Stimulated activated naive B cell treated with anti-CD40 and anti-IgM and Interleukin-4, amounts not matched to agents 10 μg/mL and 1 μg/mL and 100 μg/mL, for 72 hours (primary cell): ENCODE results near the gene SORBS2.
"Not testable (repeated sequence)": the region's sequence is repeated elsewhere in the genome, so short reads cannot be mapped to it uniquely, and the experiment has no call there.

Experiments
- ATAC-seq, 2 donors: fragments of 150-1000 bp; cut with Tn5 transposase; replicated peaks; 2 replicates each; pipeline ENCODE4 v1.10.0; 2021; ENCODE audit warnings: moderate library complexity in 1 of 2
- DNase-seq: peaks from one replicate; pipeline ENCODE4 v3.0.0; 2021
- H3K27ac Mint-ChIP-seq: one replicate; pipeline ENCODE4 v1.8.0; 2022; ENCODE audit warnings: mild to moderate bottlenecking, mixed read lengths
- H3K27me3 Mint-ChIP-seq, 2 donors: one replicate each; pipeline ENCODE4 v1.8.0; 2022; ENCODE audit warnings: mixed read lengths in 2 of 2
- H3K36me3 Mint-ChIP-seq, 2 donors: one replicate each; pipeline ENCODE4 v1.8.0; 2022; ENCODE audit warnings: mixed read lengths in 2 of 2, mild to moderate bottlenecking in 1 of 2
- H3K4me1 Mint-ChIP-seq, 2 donors: one replicate each; pipeline ENCODE4 v1.8.0; 2022; ENCODE audit warnings: mixed read lengths in 2 of 2, mild to moderate bottlenecking in 1 of 2
- H3K4me3 Mint-ChIP-seq, 2 donors: one replicate each; pipeline ENCODE4 v1.8.0; 2022; ENCODE audit warnings: mild to moderate bottlenecking in 2 of 2, mixed read lengths in 2 of 2, moderate library complexity in 1 of 2
- H3K9me3 Mint-ChIP-seq, 2 donors: one replicate each; pipeline ENCODE4 v1.8.0; 2022; ENCODE audit warnings: mixed read lengths in 2 of 2, mild to moderate bottlenecking in 1 of 2

Gene SORBS2, protein sequence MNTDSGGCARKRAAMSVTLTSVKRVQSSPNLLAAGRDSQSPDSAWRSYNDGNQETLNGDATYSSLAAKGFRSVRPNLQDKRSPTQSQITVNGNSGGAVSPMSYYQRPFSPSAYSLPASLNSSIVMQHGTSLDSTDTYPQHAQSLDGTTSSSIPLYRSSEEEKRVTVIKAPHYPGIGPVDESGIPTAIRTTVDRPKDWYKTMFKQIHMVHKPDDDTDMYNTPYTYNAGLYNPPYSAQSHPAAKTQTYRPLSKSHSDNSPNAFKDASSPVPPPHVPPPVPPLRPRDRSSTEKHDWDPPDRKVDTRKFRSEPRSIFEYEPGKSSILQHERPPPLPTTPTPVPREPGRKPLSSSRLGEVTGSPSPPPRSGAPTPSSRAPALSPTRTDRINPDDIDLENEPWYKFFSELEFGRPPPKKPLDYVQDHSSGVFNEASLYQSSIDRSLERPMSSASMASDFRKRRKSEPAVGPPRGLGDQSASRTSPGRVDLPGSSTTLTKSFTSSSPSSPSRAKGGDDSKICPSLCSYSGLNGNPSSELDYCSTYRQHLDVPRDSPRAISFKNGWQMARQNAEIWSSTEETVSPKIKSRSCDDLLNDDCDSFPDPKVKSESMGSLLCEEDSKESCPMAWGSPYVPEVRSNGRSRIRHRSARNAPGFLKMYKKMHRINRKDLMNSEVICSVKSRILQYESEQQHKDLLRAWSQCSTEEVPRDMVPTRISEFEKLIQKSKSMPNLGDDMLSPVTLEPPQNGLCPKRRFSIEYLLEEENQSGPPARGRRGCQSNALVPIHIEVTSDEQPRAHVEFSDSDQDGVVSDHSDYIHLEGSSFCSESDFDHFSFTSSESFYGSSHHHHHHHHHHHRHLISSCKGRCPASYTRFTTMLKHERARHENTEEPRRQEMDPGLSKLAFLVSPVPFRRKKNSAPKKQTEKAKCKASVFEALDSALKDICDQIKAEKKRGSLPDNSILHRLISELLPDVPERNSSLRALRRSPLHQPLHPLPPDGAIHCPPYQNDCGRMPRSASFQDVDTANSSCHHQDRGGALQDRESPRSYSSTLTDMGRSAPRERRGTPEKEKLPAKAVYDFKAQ (N-terminal part only)

DNA sequence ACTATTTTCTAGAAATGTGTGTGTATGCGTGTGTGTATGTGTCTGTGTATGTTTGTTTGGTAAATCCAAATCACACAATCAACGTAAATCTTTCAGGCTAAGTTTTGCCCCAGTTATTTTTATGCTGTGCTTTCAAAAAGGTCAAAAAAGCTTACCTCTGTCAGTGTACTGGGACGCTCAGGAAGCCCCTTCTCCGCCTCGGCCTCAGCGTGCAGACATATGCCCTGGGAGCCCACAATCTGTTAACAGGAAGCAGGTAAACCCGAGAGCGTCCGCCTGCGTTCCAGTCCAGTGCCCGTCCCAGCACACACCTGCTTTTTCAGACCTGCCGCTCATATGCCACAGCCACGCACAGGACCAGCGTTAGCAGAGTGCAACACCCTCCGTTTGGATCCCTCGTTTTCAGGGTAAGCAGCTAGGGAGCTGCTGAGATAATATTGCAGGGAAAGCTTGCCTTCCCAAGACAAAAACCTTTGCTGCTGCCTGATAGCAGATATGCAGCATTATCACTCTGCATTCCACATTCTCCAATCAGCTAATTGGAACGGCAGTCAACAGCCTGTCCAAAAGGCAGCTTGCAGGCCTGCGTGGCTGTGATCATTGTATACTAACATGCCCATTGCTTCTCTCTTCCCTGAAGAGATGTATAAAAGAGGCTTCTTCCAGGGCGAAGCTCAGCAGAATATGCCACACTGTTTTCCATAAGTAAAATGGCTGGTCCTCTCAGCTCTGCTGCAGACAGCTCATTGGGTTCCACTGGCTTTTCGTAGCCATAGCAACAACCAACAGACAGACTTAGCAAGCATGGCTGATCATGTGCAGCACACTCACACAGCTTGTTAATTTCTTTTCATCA is at the start of gene SORBS2:
SORBS2 (minus strand) TSS at position 686 of the 856 bp plus-strand sequence. CDS start 121,623 bp downstream, outside the sequence.
- H3K27ac Mint-ChIP-seq, result peak within 1 kb of the TSS; percentile 10
- ATAC-seq, result peak; percentile 91 to 95

GRCh38 chr4:185859111-185859510 is 47.1 kb upstream of the SORBS2 start:
- ATAC-seq (no peak), DNase-seq (no peak)
- no peak overlapping the region for H3K27ac Mint-ChIP-seq
- H3K27me3 Mint-ChIP-seq, result peaks cover 8 to 22% of the 10 kb centered on the region in 2 donors
- peaks cover 8 to 12% of the 10 kb centered on the region in 2 donors for H3K9me3 Mint-ChIP-seq
- H3K4me1 Mint-ChIP-seq, result no peaks in the 10 kb centered on the region
- H3K36me3 Mint-ChIP-seq, result peaks cover 0 to 3% of the 10 kb centered on the region in 2 donors
- no peak overlapping the region for H3K4me3 Mint-ChIP-seq

More for the DNA sequence above, at the start of gene SORBS2:
- DNase-seq, result peak; percentile 27
- H3K9me3 Mint-ChIP-seq, result no peaks in the 10 kb centered on the region
- H3K4me1 Mint-ChIP-seq, result peaks cover 7 to 13% of the 10 kb centered on the region in 2 donors
- peaks cover 0 to 16% of the 10 kb centered on the region in 2 donors for H3K27me3 Mint-ChIP-seq
- no peaks in the 10 kb centered on the region for H3K36me3 Mint-ChIP-seq
- H3K4me3 Mint-ChIP-seq, result peak within 1 kb of the TSS; percentile 37 to 58

GRCh38 chr4:185857561-185857960 is 45.6 kb upstream of the SORBS2 start:
- H3K27ac Mint-ChIP-seq, ATAC-seq: not testable (repeated sequence)
- H3K27me3 Mint-ChIP-seq, result peaks cover 13 to 19% of the 10 kb centered on the region in 2 donors

GRCh38 chr4:185853841-185854240 is 41.8 kb upstream of the SORBS2 start:
- peaks cover 0 to 3% of the 10 kb centered on the region in 2 donors for H3K36me3 Mint-ChIP-seq
- peaks cover 8% of the 10 kb centered on the region in 2 donors for H3K9me3 Mint-ChIP-seq
- H3K4me1 Mint-ChIP-seq, result no peaks in the 10 kb centered on the region
- peaks cover 0 to 6% of the 10 kb centered on the region in 2 donors for H3K27me3 Mint-ChIP-seq
- H3K4me3 Mint-ChIP-seq, result no peak overlapping the region
- H3K27ac Mint-ChIP-seq, result no peak overlapping the region
- DNase-seq (no peak), ATAC-seq (no peak)

More at GRCh38 chr4:185857561-185857960, 45.6 kb upstream of the SORBS2 start:
- H3K36me3 Mint-ChIP-seq, H3K4me1 Mint-ChIP-seq, DNase-seq, H3K4me3 Mint-ChIP-seq: not testable (repeated sequence)
- peaks cover 8 to 12% of the 10 kb centered on the region in 2 donors for H3K9me3 Mint-ChIP-seq

DNA sequence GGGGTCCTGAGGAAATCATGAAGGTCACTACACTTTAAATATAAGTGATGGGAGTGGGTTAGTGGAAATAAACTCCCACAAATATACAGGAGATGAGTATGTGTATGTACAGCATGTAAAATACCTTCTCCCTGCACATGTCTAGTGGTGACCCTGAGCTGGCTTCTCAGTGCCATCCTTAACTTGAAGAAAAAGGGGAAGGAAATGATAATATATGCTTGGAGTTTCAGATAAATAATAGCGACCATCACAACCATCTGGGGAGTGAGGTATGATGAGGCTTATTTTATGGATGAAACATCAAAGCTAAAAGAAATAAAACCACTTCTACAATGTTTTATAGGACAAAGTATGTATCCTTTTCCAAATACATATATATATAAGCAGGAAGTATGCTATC is 41.0 kb upstream of the SORBS2 start:
- Mint-ChIP-seq H3K27me3 (peaks cover 0 to 6% of the 10 kb centered on the region in 2 donors), H3K4me3 (no peak overlapping the region), H3K27ac (no peak overlapping the region), H3K9me3 (peaks cover 4 to 6% of the 10 kb centered on the region in 2 donors), H3K4me1 (no peaks in the 10 kb centered on the region), H3K36me3 (peaks cover 0 to 2% of the 10 kb centered on the region in 2 donors)
- ATAC-seq (no peak), DNase-seq (no peak)

GRCh38 chr4:185849664-185850550 is 37.9 kb upstream of the SORBS2 start:
- H3K27me3 Mint-ChIP-seq, result peaks cover 0 to 6% of the 10 kb centered on the region in 2 donors
- no peak overlapping the region for H3K27ac Mint-ChIP-seq
- H3K4me1 Mint-ChIP-seq, result no peaks in the 10 kb centered on the region
- DNase-seq (no peak), ATAC-seq (no peak)
- H3K36me3 Mint-ChIP-seq, result no peaks in the 10 kb centered on the region
- peaks cover 7 to 10% of the 10 kb centered on the region in 2 donors for H3K9me3 Mint-ChIP-seq
- H3K4me3 Mint-ChIP-seq, result no peak overlapping the region

DNA sequence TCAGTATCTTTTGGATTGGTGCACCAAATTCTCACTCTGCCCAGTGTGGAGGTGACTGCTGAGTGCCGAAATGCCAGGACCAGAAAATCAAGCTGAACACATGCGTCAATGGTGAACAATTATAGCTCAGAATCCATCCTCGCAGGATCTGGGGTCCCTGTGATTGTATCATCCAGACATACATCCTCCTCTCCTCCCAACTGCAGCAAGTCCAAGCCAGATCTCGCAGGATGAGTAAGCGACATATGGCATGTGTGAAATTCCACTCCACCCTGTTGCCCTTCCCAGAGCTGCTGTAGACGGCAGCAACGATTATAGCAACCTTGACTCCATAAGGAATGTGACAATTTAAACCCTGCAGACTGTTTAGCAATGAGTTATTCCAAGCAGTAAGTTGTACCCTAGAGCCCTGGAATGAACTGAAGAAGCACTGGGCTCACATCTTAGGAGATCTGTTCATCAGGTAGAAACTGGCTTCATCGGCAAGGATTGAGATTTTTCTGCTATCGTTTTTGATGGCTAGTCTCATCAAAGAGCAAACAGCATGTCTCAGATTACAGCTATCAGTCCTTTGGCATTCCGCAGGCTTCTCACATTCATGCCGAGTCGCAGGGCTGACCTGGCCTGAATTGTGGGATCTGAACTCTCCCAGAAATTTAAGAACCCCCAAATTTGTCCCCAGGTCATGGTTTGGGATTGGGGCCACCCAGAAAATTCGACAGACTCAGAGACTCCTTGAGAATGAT is 35.5 kb upstream of the SORBS2 start:
- ATAC-seq (no peak), DNase-seq (no peak)
- no peaks in the 10 kb centered on the region for H3K4me1 Mint-ChIP-seq
- peaks cover 12 to 15% of the 10 kb centered on the region in 2 donors for H3K9me3 Mint-ChIP-seq
- no peaks in the 10 kb centered on the region for H3K36me3 Mint-ChIP-seq
- H3K27ac Mint-ChIP-seq, result no peak overlapping the region
- no peak overlapping the region for H3K4me3 Mint-ChIP-seq
- no peaks in the 10 kb centered on the region for H3K27me3 Mint-ChIP-seq

DNA sequence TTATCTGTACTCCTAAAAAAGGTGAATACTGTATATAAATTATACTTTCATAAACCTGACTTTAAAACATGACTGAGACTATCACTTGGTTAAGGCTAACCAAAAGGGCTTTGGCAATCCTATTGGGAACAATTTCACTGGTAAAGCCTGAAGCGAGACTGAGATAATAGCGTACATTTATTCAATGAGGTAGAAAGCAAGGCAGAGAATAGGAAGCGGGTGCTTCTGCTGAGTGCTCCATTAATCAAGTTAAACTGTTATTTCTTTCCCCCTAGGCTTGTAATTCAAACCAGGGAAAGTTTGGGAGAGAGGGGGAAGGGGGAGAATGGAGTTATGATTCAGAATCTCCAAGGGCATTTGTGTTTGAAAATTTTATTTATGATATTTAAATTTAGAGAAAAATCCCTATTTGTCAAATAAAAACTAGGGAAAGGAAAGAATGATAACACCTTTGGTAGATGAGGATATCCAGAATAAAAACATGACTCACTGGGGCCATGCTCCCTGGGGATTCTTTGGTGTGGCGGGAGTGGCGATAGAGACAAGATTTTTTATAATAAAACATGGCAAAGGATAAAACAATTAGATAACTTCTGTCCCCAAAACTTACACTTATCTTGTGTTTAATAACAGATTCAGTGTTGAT is 34.6 kb upstream of the SORBS2 start:
- ATAC-seq, result no peak
- no peak overlapping the region for H3K4me3 Mint-ChIP-seq
- no peaks in the 10 kb centered on the region for H3K4me1 Mint-ChIP-seq
- peaks cover 0 to 3% of the 10 kb centered on the region in 2 donors for H3K27me3 Mint-ChIP-seq
- H3K27ac Mint-ChIP-seq, result no peak overlapping the region
- peaks cover 12 to 19% of the 10 kb centered on the region in 2 donors for H3K9me3 Mint-ChIP-seq
- DNase-seq, result no peak
- no peaks in the 10 kb centered on the region for H3K36me3 Mint-ChIP-seq

- no peak for ATAC-seq
- Mint-ChIP-seq H3K27me3 (peaks cover 0 to 3% of the 10 kb centered on the region in 2 donors), H3K9me3 (peaks cover 12 to 19% of the 10 kb centered on the region in 2 donors), H3K4me3 (no peak overlapping the region), H3K36me3 (no peaks in the 10 kb centered on the region), H3K27ac (no peak overlapping the region), H3K4me1 (no peaks in the 10 kb centered on the region)
- no peak for DNase-seq
These were observed 34.0 kb upstream of the SORBS2 start for GRCh38 chr4:185845966-185846365.

- ATAC-seq (no peak), DNase-seq (no peak)
- Mint-ChIP-seq H3K9me3 (peaks cover 12 to 15% of the 10 kb centered on the region in 2 donors), H3K36me3 (no peaks in the 10 kb centered on the region), H3K4me1 (no peaks in the 10 kb centered on the region), H3K27ac (no peak overlapping the region), H3K4me3 (no peak overlapping the region), H3K27me3 (peaks cover 0 to 3% of the 10 kb centered on the region in 2 donors)
These were observed 29.5 kb upstream of the SORBS2 start for GRCh38 chr4:185841451-185841850.

DNA sequence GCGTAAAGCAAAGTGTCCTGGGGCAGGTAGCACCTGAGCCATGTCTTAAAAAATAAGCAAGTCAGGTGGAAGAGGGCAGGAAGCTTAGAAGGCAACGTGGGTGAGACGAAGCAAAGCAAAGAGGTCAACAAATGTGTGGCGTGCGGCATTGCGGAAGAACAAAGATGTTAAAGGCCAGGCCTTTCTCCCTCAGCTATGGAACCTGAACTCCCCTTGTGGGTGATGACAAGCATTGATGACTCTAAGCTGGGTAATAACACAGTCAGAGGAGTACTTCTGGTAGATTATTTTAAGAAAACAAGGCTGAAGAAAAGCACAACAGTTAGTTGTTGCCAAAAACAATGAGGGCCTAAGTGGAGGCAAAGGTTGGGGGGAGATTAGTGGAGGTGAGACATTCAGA is 29.0 kb upstream of the SORBS2 start:
- Mint-ChIP-seq H3K36me3 (no peaks in the 10 kb centered on the region), H3K27ac (no peak overlapping the region), H3K9me3 (peaks cover 11 to 13% of the 10 kb centered on the region in 2 donors), H3K4me1 (no peaks in the 10 kb centered on the region), H3K4me3 (no peak overlapping the region), H3K27me3 (peaks cover 0 to 3% of the 10 kb centered on the region in 2 donors)
- DNase-seq (no peak), ATAC-seq (no peak)

DNA sequence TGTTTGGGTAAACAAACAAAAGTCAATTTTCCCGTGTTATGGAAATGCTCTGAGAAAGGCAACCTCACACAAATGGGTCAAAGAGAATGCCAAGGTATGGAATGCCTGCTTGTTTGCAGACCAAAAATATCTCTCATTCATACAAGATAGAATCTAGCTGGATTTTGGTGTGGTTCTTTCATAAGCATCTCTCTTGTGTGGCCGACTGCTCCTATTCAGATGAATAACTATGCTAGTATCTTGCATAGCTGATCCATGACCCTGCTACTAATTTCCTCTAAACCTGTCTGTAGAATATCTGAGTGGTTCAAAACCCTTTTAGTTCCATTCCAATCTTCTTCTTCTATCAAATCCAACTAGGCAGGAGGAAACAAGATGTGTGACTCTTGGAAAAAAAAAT is 28.2 kb upstream of the SORBS2 start:
- Mint-ChIP-seq H3K27me3 (peaks cover under 1 to 3% of the 10 kb centered on the region in 2 donors), H3K4me3 (no peak overlapping the region), H3K36me3 (no peaks in the 10 kb centered on the region), H3K9me3 (peaks cover 4 to 8% of the 10 kb centered on the region in 2 donors), H3K27ac (no peak overlapping the region), H3K4me1 (no peaks in the 10 kb centered on the region)
- ATAC-seq, result no peak
- no peak for DNase-seq
